ENCODE measurements around the gene MCTP1. TPM values are rescaled to one million over a fixed set of nuclear protein-coding genes. Genes with fewer than 3 reads are reported as not detected.

MCTP1 gene
- total and polyA plus RNA-seq, 2 of the 8 experiments (the other 6 are each of a cell fraction or from before 2014, with no cell fraction given): 0.56 to 3.4 TPM

- Histone ChIP-seq H3K56ac (replicated peaks; ENCODE audit: insufficient read length, low read depth, low read length) (no peak overlapping the region), H3K9me3 (ENCODE audit: insufficient read depth in 2 of 2, low read depth in 1 of 2, low read length in 1 of 2) (no peaks in the 10 kb centered on the region), H3K9ac (replicated peaks in 1 of 4; ENCODE audit: extremely low read depth in 1 of 4, low read depth in 3 of 4, low read length in 3 of 4) (no peak overlapping the region), H3K14ac (ENCODE audit: insufficient read length) (no peak overlapping the region), H3K4me1 (replicated peaks in 1 of 4; ENCODE audit: control insufficient read depth in 3 of 4, insufficient read depth in 4 of 4, low read length in 3 of 4) (no peaks in the 10 kb centered on the region), H3K23me2 (ENCODE audit: low read depth, low read length) (no peaks in the 10 kb centered on the region), H3K4ac (replicated peaks; ENCODE audit: insufficient read length, low read depth, low read length) (no peak overlapping the region), H3K79me2 (ENCODE audit: control insufficient read depth in 1 of 2, insufficient read depth in 2 of 2, low read length in 2 of 2) (no peaks in the 10 kb centered on the region), H3K18ac (ENCODE audit: extremely low read depth, low read length) (no peak overlapping the region), H3K79me1 (ENCODE audit: low read depth, low read length) (no peaks in the 10 kb centered on the region), H3K23ac (ENCODE audit: insufficient read length) (no peak overlapping the region), H2BK120ac (replicated peaks; ENCODE audit: low read depth, low read length) (no peak overlapping the region), H4K91ac (replicated peaks; ENCODE audit: insufficient read length, low read length) (no peak overlapping the region), H3K4me3 (ENCODE audit: extremely low read depth in 1 of 4, insufficient read depth in 2 of 4, low read depth in 3 of 4, low read length in 4 of 4) (no peak overlapping the region), H4K20me1 (replicated peaks in 1 of 2; ENCODE audit: control insufficient read depth in 1 of 2, insufficient read depth in 2 of 2, low read length in 2 of 2) (no peaks in the 10 kb centered on the region), H2BK12ac (ENCODE audit: low read depth, low read length) (no peak overlapping the region), H2BK5ac (ENCODE audit: low read depth, low read length) (no peak overlapping the region), H3K36me3 (ENCODE audit: control insufficient read depth in 2 of 4, insufficient read depth in 4 of 4, low read length in 3 of 4) (no peaks in the 10 kb centered on the region), H2BK20ac (ENCODE audit: low read length) (no peak overlapping the region), H2BK15ac (ENCODE audit: low read length) (no peak overlapping the region), H3K4me2 (ENCODE audit: insufficient read depth in 1 of 2, low read depth in 2 of 2, low read length in 2 of 2) (no peak overlapping the region), H3K27me3 (replicated peaks in 1 of 4; ENCODE audit: control insufficient read depth in 3 of 4, extremely low read depth in 1 of 4, insufficient read depth in 3 of 4, low read length in 3 of 4) (no peaks in the 10 kb centered on the region), H3K27ac (ENCODE audit: low read depth, low read length) (no peak overlapping the region), H4K5ac (ENCODE audit: insufficient read length, low read depth, low read length) (no peak overlapping the region), H4K8ac (ENCODE audit: extremely low read depth, insufficient read depth, low read length) (no peak overlapping the region), H2AFZ (ENCODE audit: low read length) (peak overlapping the region; percentile 9; the same call in 1 of the 2 replicates), H2AK5ac (ENCODE audit: low read depth, low read length) (no peak overlapping the region)
- FAIRE-seq: peak; percentile 28
- CTCF ChIA-PET (ENCODE audit: partially characterized antibody): no interaction called here
- TF ChIP-seq POU5F1 (IDR thresholded peaks at IDR 0.05; ENCODE audit: low read depth, low read length): no peak
- TF ChIP-seq EP300 (IDR thresholded peaks at IDR 0.05; ENCODE audit: borderline replicate concordance in 1 of 2, low read depth in 2 of 2, low read length in 2 of 2): peak in 1 of 2 experiments; percentile 64; a peak in 1 of 3 replicates
- TF ChIP-seq EGR1 (IDR thresholded peaks at IDR 0.05; ENCODE audit: borderline replicate concordance, low read depth, low read length): no peak
- TF ChIP-seq HDAC6 (IDR thresholded peaks at IDR 0.05; ENCODE audit: low read depth, low read length): no peak
- TF ChIP-seq ASH2L (IDR thresholded peaks at IDR 0.05; ENCODE audit: low read length): no peak
- TF ChIP-seq CHD1 (IDR thresholded peaks at IDR 0.05; ENCODE audit: low read depth, low read length): no peak
- POLR2A ChIA-PET (ENCODE audit: partially characterized antibody): no interaction called here
- 88% methylated on average over 5 of the region's 5 CpGs; no CpG with 5 or more reads in 1 of the 2 experiments for WGBS, 2 experiments (ENCODE audit: extremely low coverage in 1 of 2, insufficient coverage in 1 of 2, insufficient read length in 1 of 2, insufficient replicate concordance in 2 of 2, low coverage in 1 of 2, low lambda C conversion rate in 2 of 2, missing lambda C conversion rate in 1 of 2)
- DNase-seq (ENCODE audit: low read depth in 1 of 2, low spot score in 2 of 2): no peak
Measured at GRCh38 chr5:94778299-94778698, 506.6 kb downstream of the MCTP1 start.

Measured in H1 (cell line).